B cell (primary cell): ENCODE data around the gene ABHD17C.

Experiments used
- EZH2 ChIP-seq: IDR thresholded peaks from 2 replicates; pipeline ENCODE4 v1.6.1; 2012; ENCODE audit warnings: borderline replicate concordance, low read depth, mild to moderate bottlenecking, moderate library complexity, low read length; ENCODE audit not compliant: insufficient read depth, poor library complexity, severe bottlenecking
- TF ChIP-seq, protein P1 (sequence below): fragments of 200-600 bp; IDR thresholded peaks from one replicate; pipeline ENCODE4 v1.8.0; 2022; ENCODE audit warnings: antibody characterized with exemption, mild to moderate bottlenecking

DNA sequence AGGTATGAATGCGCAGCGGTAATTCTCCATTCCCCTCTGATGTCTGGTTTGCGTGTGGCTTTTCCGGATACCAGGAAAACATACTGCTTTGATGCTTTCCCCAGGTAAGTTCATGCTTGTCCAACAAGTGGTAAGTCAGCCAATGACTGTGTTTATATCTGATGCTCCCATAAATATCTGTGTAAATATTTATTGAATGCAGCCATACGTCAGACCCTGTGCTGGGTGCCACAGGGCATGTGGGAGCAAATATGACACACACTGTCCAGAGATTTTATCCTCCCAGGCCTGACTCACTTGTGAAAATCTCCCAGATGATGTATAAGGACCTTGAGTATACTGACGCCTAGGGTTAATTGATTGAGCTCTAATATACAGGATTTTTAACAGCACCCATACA is 54.5 kb downstream of the ABHD17C start:
- TF ChIP-seq, protein P1, sequence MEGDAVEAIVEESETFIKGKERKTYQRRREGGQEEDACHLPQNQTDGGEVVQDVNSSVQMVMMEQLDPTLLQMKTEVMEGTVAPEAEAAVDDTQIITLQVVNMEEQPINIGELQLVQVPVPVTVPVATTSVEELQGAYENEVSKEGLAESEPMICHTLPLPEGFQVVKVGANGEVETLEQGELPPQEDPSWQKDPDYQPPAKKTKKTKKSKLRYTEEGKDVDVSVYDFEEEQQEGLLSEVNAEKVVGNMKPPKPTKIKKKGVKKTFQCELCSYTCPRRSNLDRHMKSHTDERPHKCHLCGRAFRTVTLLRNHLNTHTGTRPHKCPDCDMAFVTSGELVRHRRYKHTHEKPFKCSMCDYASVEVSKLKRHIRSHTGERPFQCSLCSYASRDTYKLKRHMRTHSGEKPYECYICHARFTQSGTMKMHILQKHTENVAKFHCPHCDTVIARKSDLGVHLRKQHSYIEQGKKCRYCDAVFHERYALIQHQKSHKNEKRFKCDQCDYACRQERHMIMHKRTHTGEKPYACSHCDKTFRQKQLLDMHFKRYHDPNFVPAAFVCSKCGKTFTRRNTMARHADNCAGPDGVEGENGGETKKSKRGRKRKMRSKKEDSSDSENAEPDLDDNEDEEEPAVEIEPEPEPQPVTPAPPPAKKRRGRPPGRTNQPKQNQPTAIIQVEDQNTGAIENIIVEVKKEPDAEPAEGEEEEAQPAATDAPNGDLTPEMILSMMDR, result no peak
- TF ChIP-seq EZH2, result no peak
